Measurements from ENCODE around the gene LTV1. TPM values are rescaled to one million over a fixed set of nuclear protein-coding genes. Genes with fewer than 3 reads are reported as not detected.

Gene LTV1
- total and polyA plus RNA-seq, 9 of the 15 experiments (the other 6 are each of a cell fraction or from before 2014, with no cell fraction given) = 57.9 to 162 (median 119) TPM

DNA sequence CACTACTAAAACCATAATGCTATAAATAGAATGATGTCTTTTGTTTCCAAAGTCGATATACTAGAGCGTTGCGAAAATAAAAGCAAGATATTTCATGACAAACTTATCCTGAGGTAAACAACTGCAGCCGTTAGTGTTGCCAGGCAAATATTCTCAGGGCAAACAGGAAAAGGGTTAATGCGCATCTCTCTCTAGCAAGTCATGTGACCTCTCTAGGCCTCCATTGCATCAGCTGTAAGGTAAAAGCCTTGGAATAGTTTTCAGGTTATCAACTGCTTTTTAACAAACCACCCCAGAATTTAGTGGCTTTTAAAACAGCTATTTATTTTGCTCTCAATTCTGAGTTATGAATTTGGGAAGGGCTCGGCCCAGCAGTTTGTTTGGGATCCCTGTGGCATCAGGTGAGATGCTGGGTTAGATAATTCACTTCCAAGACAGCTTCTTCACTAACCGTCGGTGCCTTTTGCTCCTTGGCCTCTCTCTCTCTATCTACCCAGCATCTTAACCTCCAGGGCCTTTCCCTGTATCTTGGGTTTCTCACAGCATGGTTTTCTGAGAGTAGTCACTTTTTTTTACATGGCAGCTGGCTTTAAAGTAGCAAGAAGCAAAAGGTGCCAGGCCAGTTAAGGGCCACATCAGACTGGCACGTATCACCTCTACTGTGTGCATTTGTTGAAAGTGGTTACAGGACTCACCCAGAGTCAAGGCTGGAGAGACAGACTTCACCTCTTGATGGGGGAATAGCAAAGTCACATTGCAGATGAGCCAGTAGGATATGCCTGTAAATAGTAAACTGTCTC is 39.2 kb upstream of the LTV1 start (continued):
- TF ChIP-seq GABPA (tag; conservative IDR thresholded peaks at IDR 0.05; ENCODE audit: low read depth) (no peak), U2AF2 (optimal IDR thresholded peaks at IDR 0.05; ENCODE audit: low read depth, low read length) (no peak), PML (IDR thresholded peaks at IDR 0.05; ENCODE audit: low read length) (no peak), CHD4 (IDR thresholded peaks at IDR 0.05; ENCODE audit: insufficient read depth, insufficient replicate concordance, low read depth, low read length, poor library complexity, severe bottlenecking) (no peak), CBFA2T2 (conservative IDR thresholded peaks at IDR 0.05) (no peak; the same call in 1 of the 2 replicates), GATAD2B (IDR thresholded peaks at IDR 0.05; ENCODE audit: borderline replicate concordance) (no peak), KAT2B (IDR thresholded peaks at IDR 0.05; ENCODE audit: low read depth, low read length) (no peak), TGIF2 (CRISPR knock-in tag; IDR thresholded peaks at IDR 0.05) (no peak), MCM7 (IDR thresholded peaks at IDR 0.05) (no peak), TCF7 (IDR thresholded peaks at IDR 0.05; ENCODE audit: borderline replicate concordance) (no peak), KDM5B (IDR thresholded peaks at IDR 0.05; ENCODE audit: insufficient replicate concordance, low read depth, low read length) (no peak), RBBP5 (IDR thresholded peaks at IDR 0.05; ENCODE audit: borderline replicate concordance, insufficient read depth, low read length, poor library complexity, severe bottlenecking) (no peak), SP2 (IDR thresholded peaks at IDR 0.05; ENCODE audit: extremely low read depth, low read depth, low read length, poor library complexity, severe bottlenecking) (no peak), ESRRA (IDR thresholded peaks at IDR 0.05; ENCODE audit: borderline replicate concordance, low read depth) (no peak), POLR2A (conservative IDR thresholded peaks at IDR 0.05) (no peak), ATF1 (CRISPR knock-in tag; IDR thresholded peaks at IDR 0.05) (no peak), ATF1 (tag; IDR thresholded peaks at IDR 0.05) (no peak)
- TF ChIP-seq, protein P1, sequence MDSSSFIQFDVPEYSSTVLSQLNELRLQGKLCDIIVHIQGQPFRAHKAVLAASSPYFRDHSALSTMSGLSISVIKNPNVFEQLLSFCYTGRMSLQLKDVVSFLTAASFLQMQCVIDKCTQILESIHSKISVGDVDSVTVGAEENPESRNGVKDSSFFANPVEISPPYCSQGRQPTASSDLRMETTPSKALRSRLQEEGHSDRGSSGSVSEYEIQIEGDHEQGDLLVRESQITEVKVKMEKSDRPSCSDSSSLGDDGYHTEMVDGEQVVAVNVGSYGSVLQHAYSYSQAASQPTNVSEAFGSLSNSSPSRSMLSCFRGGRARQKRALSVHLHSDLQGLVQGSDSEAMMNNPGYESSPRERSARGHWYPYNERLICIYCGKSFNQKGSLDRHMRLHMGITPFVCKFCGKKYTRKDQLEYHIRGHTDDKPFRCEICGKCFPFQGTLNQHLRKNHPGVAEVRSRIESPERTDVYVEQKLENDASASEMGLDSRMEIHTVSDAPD (CRISPR knock-in tag; IDR thresholded peaks at IDR 0.05) = no peak
- TF ChIP-seq, protein P2, sequence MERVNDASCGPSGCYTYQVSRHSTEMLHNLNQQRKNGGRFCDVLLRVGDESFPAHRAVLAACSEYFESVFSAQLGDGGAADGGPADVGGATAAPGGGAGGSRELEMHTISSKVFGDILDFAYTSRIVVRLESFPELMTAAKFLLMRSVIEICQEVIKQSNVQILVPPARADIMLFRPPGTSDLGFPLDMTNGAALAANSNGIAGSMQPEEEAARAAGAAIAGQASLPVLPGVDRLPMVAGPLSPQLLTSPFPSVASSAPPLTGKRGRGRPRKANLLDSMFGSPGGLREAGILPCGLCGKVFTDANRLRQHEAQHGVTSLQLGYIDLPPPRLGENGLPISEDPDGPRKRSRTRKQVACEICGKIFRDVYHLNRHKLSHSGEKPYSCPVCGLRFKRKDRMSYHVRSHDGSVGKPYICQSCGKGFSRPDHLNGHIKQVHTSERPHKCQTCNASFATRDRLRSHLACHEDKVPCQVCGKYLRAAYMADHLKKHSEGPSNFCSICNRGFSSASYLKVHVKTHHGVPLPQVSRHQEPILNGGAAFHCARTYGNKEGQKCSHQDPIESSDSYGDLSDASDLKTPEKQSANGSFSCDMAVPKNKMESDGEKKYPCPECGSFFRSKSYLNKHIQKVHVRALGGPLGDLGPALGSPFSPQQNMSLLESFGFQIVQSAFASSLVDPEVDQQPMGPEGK (CRISPR knock-in tag; IDR thresholded peaks at IDR 0.05; ENCODE audit: borderline replicate concordance) = no peak
- TF ChIP-seq, protein P3, sequence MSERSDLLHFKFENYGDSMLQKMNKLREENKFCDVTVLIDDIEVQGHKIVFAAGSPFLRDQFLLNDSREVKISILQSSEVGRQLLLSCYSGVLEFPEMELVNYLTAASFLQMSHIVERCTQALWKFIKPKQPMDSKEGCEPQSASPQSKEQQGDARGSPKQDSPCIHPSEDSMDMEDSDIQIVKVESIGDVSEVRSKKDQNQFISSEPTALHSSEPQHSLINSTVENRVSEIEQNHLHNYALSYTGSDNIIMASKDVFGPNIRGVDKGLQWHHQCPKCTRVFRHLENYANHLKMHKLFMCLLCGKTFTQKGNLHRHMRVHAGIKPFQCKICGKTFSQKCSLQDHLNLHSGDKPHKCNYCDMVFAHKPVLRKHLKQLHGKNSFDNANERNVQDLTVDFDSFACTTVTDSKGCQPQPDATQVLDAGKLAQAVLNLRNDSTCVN (CRISPR knock-in tag; IDR thresholded peaks at IDR 0.05) = no peak
